ENCODE results near the gene MATR3.
A peak's percentile ranks its signal among the peaks of the same experiment; 100 is the strongest.
"Not testable (repeated sequence)": the region's sequence is repeated elsewhere in the genome, so short reads cannot be mapped to it uniquely, and the experiment has no call there.

The MATR3 gene

GRCh38 chr5:139297439-139298133, 4.0 kb downstream of the MATR3 start:
- no peak for DNase-seq (ENCODE audit: low spot score)

- no peak for DNase-seq (ENCODE audit: low spot score)
Measured at GRCh38 chr5:139298242-139298641, 4.7 kb downstream of the MATR3 start.

GRCh38 chr5:139299486-139299885, 5.9 kb downstream of the MATR3 start:
- no peak for DNase-seq (ENCODE audit: low spot score)

GRCh38 chr5:139301808-139302499, 8.4 kb downstream of the MATR3 start:
- DNase-seq (ENCODE audit: low spot score) = no peak

- no peak for DNase-seq (ENCODE audit: low spot score)
Measured at GRCh38 chr5:139304391-139305324, 11.1 kb downstream of the MATR3 start.

GRCh38 chr5:139306197-139306596, 12.7 kb downstream of the MATR3 start:
- DNase-seq (ENCODE audit: low spot score) = no peak

GRCh38 chr5:139306628-139307379, 13.3 kb downstream of the MATR3 start:
- DNase-seq (ENCODE audit: low spot score) = no peak

GRCh38 chr5:139308797-139309196, 15.3 kb downstream of the MATR3 start:
- no peak for DNase-seq (ENCODE audit: low spot score)

- not testable (repeated sequence) for DNase-seq (ENCODE audit: low spot score)
Measured at GRCh38 chr5:139310715-139311186, 17.2 kb downstream of the MATR3 start.

GRCh38 chr5:139312075-139312474, 18.5 kb downstream of the MATR3 start:
- no peak for DNase-seq (ENCODE audit: low spot score)

- no peak for DNase-seq (ENCODE audit: low spot score)
Measured at GRCh38 chr5:139314276-139314675, 20.7 kb downstream of the MATR3 start.

- no peak for DNase-seq (ENCODE audit: low spot score)
Measured at GRCh38 chr5:139315056-139315615, 21.6 kb downstream of the MATR3 start.

GRCh38 chr5:139335811-139336210, 42.3 kb downstream of the MATR3 start:
- DNase-seq (ENCODE audit: low spot score) = no peak

GRCh38 chr5:139340051-139340450, 46.5 kb downstream of the MATR3 start:
- DNase-seq (ENCODE audit: low spot score) = no peak

GRCh38 chr5:139341187-139341688, 47.7 kb downstream of the MATR3 start:
- no peak for DNase-seq (ENCODE audit: low spot score)

GRCh38 chr5:139341689-139342422, 48.3 kb downstream of the MATR3 start, which contains the start of gene PAIP2:
PAIP2 (plus strand) TSS chr5:139341854; CDS start chr5:139363785, 21,931 bp downstream.
- peak; percentile 96 for DNase-seq (ENCODE audit: low spot score)

- DNase-seq (ENCODE audit: low spot score) = no peak
Measured at GRCh38 chr5:139342423-139342723, 48.8 kb downstream of the MATR3 start.

GRCh38 chr5:139343476-139343875, 49.9 kb downstream of the MATR3 start:
- no peak for DNase-seq (ENCODE audit: low spot score)

- DNase-seq (ENCODE audit: low spot score) = no peak
Measured at GRCh38 chr5:139344177-139344576, 50.6 kb downstream of the MATR3 start.

- not testable (repeated sequence) for DNase-seq (ENCODE audit: low spot score)
Measured at GRCh38 chr5:139345442-139345841, 51.9 kb downstream of the MATR3 start.

All from D341Med (cell line).